ENCODE results near the gene FPR3. TPM values are rescaled to one million over a fixed set of nuclear protein-coding genes. Genes with fewer than 3 reads are reported as not detected.

FPR3 gene
- total and polyA plus RNA-seq, 2 donors (not counting 1 experiment from before 2014, with no cell fraction given): 0.44 TPM; not detected in 1

DNA sequence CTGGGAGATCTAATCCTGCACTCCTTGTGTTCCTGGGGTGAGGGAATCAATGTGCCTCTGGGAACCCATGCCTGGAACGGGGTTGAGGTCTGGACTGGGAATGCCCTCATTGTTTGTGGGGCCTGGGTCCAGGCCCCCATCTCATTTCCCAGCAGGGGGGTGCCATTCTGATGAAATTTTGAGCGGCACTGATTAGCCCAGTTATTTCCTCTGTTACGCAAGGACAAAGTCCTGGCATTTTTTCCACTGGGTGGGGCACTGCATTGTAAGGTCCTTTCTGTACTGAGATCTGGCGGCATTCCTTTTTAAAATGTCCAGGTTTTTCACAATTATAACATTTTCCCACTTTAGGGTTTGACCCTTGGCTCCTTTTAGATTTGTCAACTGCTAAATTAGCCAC is 14.8 kb downstream of the FPR3 start:
- Histone ChIP-seq H3K4me1 (ENCODE audit: control insufficient read depth in 2 of 2, insufficient read depth in 2 of 2, low read length in 2 of 2) (no peaks in the 10 kb centered on the region), H3K9me3 (ENCODE audit: control extremely low read depth in 1 of 3, control insufficient read depth in 2 of 3, insufficient read depth in 1 of 3, low read length in 2 of 3) (peaks cover 5 to 22% (median 13%) of the 10 kb centered on the region in 3 donors), H3K27me3 (replicated peaks in 1 of 4; ENCODE audit: control extremely low read depth in 1 of 4, control insufficient read depth in 3 of 4, insufficient read depth in 4 of 4, low read length in 3 of 4) (no peaks in the 10 kb centered on the region), H4K20me1 (ENCODE audit: control insufficient read depth, insufficient read depth, low read length, poor library complexity, severe bottlenecking) (no peaks in the 10 kb centered on the region), H3K9ac (ENCODE audit: low read length) (no peak overlapping the region), H3K36me3 (replicated peaks in 1 of 2; ENCODE audit: control extremely low read depth in 1 of 2, control insufficient read depth in 1 of 2, extremely low read depth in 1 of 2, insufficient read depth in 2 of 2, low read length in 1 of 2) (no peaks in the 10 kb centered on the region), H3K27ac (ENCODE audit: low read length in 2 of 2) (no peak overlapping the region), H2AFZ (ENCODE audit: insufficient read depth, low read depth, low read length, poor library complexity, severe bottlenecking) (no peak overlapping the region), H3K4me3 (ENCODE audit: control extremely low read depth in 1 of 5, extremely low read depth in 1 of 5, insufficient read depth in 1 of 5, low read depth in 2 of 5, low read length in 4 of 5) (no peak overlapping the region), H3K4me2 (replicated peaks; ENCODE audit: low read depth, low read length, poor library complexity, severe bottlenecking) (no peak overlapping the region), H3K79me2 (ENCODE audit: control insufficient read depth, insufficient read depth, low read length) (no peaks in the 10 kb centered on the region)
- H3K27me3 Mint-ChIP-seq: no peaks in the 10 kb centered on the region
- WGBS (ENCODE audit: insufficient coverage): 90% methylated on average over 4 of the region's 4 CpGs
- no peak overlapping the region for H3K4me3 Mint-ChIP-seq
- ChIA-PET CTCF (no interaction called here), POLR2A (no interaction called here)
- ATAC-seq (ENCODE audit: low read depth) (no peak), DNase-seq (no peak)
- H3K4me1 Mint-ChIP-seq: no peaks in the 10 kb centered on the region
- H3K9me3 Mint-ChIP-seq (ENCODE audit: insufficient read depth): peaks cover 8% of the 10 kb centered on the region
- TF ChIP-seq, protein P1, sequence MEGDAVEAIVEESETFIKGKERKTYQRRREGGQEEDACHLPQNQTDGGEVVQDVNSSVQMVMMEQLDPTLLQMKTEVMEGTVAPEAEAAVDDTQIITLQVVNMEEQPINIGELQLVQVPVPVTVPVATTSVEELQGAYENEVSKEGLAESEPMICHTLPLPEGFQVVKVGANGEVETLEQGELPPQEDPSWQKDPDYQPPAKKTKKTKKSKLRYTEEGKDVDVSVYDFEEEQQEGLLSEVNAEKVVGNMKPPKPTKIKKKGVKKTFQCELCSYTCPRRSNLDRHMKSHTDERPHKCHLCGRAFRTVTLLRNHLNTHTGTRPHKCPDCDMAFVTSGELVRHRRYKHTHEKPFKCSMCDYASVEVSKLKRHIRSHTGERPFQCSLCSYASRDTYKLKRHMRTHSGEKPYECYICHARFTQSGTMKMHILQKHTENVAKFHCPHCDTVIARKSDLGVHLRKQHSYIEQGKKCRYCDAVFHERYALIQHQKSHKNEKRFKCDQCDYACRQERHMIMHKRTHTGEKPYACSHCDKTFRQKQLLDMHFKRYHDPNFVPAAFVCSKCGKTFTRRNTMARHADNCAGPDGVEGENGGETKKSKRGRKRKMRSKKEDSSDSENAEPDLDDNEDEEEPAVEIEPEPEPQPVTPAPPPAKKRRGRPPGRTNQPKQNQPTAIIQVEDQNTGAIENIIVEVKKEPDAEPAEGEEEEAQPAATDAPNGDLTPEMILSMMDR (IDR thresholded peaks at IDR 0.05): no peak
- no peak for TF ChIP-seq EZH2 (IDR thresholded peaks at IDR 0.05; ENCODE audit: borderline replicate concordance, insufficient read depth, low read depth, low read length, poor library complexity, severe bottlenecking)
- no peak overlapping the region for H3K27ac Mint-ChIP-seq
- intact Hi-C loops (cut with micrococcal nuclease): no loop called here

DNA sequence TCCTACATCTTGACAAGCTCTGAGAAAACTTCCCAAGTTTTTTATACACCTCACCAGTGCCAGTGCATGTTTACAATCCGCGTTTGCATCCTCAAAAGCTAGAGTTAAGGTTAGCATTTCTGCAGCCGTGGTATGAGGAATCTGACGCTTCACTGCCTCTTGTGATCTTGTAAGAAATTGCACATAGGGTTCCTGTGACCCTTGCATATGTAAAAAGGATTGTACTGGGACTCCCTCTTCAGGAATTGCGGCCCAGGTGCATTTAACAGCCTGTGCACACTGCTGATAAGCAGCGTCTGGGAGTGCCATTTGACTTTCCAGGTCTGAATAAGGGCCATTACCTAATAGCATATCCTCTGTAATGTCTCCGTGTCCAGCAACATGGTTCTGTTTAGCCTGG is 15.3 kb downstream of the FPR3 start:
- H3K27ac Mint-ChIP-seq: no peak overlapping the region
- peaks cover 8% of the 10 kb centered on the region for H3K9me3 Mint-ChIP-seq (ENCODE audit: insufficient read depth)
- 86% methylated on average over 4 of the region's 7 CpGs for WGBS (ENCODE audit: insufficient coverage)
- Histone ChIP-seq H3K27ac (ENCODE audit: low read length in 2 of 2) (no peak overlapping the region), H3K9ac (ENCODE audit: low read length) (no peak overlapping the region), H3K79me2 (ENCODE audit: control insufficient read depth, insufficient read depth, low read length) (no peaks in the 10 kb centered on the region), H3K9me3 (ENCODE audit: control extremely low read depth in 1 of 3, control insufficient read depth in 2 of 3, insufficient read depth in 1 of 3, low read length in 2 of 3) (peaks cover 5 to 24% (median 13%) of the 10 kb centered on the region in 3 donors), H4K20me1 (ENCODE audit: control insufficient read depth, insufficient read depth, low read length, poor library complexity, severe bottlenecking) (no peaks in the 10 kb centered on the region), H3K4me3 (ENCODE audit: control extremely low read depth in 1 of 5, extremely low read depth in 1 of 5, insufficient read depth in 1 of 5, low read depth in 2 of 5, low read length in 4 of 5) (no peak overlapping the region), H3K4me2 (replicated peaks; ENCODE audit: low read depth, low read length, poor library complexity, severe bottlenecking) (no peak overlapping the region), H3K27me3 (replicated peaks in 1 of 4; ENCODE audit: control extremely low read depth in 1 of 4, control insufficient read depth in 3 of 4, insufficient read depth in 4 of 4, low read length in 3 of 4) (no peaks in the 10 kb centered on the region), H3K4me1 (ENCODE audit: control insufficient read depth in 2 of 2, insufficient read depth in 2 of 2, low read length in 2 of 2) (no peaks in the 10 kb centered on the region), H3K36me3 (replicated peaks in 1 of 2; ENCODE audit: control extremely low read depth in 1 of 2, control insufficient read depth in 1 of 2, extremely low read depth in 1 of 2, insufficient read depth in 2 of 2, low read length in 1 of 2) (no peaks in the 10 kb centered on the region), H2AFZ (ENCODE audit: insufficient read depth, low read depth, low read length, poor library complexity, severe bottlenecking) (no peak overlapping the region)
- intact Hi-C loops (cut with micrococcal nuclease): no loop called here
- ChIA-PET POLR2A (no interaction called here), CTCF (no interaction called here)
- no peak overlapping the region for H3K4me3 Mint-ChIP-seq
- no peak for ATAC-seq (ENCODE audit: low read depth)
- no peak for DNase-seq
- TF ChIP-seq, protein P1 (IDR thresholded peaks at IDR 0.05): no peak
- no peak for TF ChIP-seq EZH2 (IDR thresholded peaks at IDR 0.05; ENCODE audit: borderline replicate concordance, insufficient read depth, low read depth, low read length, poor library complexity, severe bottlenecking)
- no peaks in the 10 kb centered on the region for H3K27me3 Mint-ChIP-seq
- H3K4me1 Mint-ChIP-seq: no peaks in the 10 kb centered on the region
